Measurements from ENCODE around the gene RER1. TPM values are rescaled to one million over a fixed set of nuclear protein-coding genes. Genes with fewer than 3 reads are reported as not detected.

RER1 gene
- total RNA-seq, 1 donor from 2014 or later: 79.1 TPM

- H3K36me3 ChIP-seq (ENCODE audit: control insufficient read depth, insufficient read depth, low read length): no peaks in the 10 kb centered on the region
- DNase-seq (ENCODE audit: low read depth): no peak
- peaks cover 7% of the 10 kb centered on the region for H3K27me3 ChIP-seq (ENCODE audit: control insufficient read depth, insufficient read depth, low read length)
- no peak for TF ChIP-seq CTCF (IDR thresholded peaks at IDR 0.05; ENCODE audit: insufficient read depth, low read length, poor library complexity, severe bottlenecking)
- H3K4me3 ChIP-seq (ENCODE audit: low read depth, low read length): no peak overlapping the region
These were observed 38.6 kb upstream of the RER1 start for GRCh38 chr1:2352897-2353550.

GRCh38 chr1:2353551-2354438, 37.8 kb upstream of the RER1 start:
- H3K4me3 ChIP-seq (ENCODE audit: low read depth, low read length): no peak overlapping the region
- no peak for DNase-seq (ENCODE audit: low read depth)
- H3K27me3 ChIP-seq (ENCODE audit: control insufficient read depth, insufficient read depth, low read length): peaks cover 6% of the 10 kb centered on the region
- TF ChIP-seq CTCF (IDR thresholded peaks at IDR 0.05; ENCODE audit: insufficient read depth, low read length, poor library complexity, severe bottlenecking): no peak
- no peaks in the 10 kb centered on the region for H3K36me3 ChIP-seq (ENCODE audit: control insufficient read depth, insufficient read depth, low read length)

- no peaks in the 10 kb centered on the region for H3K36me3 ChIP-seq (ENCODE audit: control insufficient read depth, insufficient read depth, low read length)
- H3K4me3 ChIP-seq (ENCODE audit: low read depth, low read length): no peak overlapping the region
- H3K27me3 ChIP-seq (ENCODE audit: control insufficient read depth, insufficient read depth, low read length): peaks cover 6% of the 10 kb centered on the region
- no peak for TF ChIP-seq CTCF (IDR thresholded peaks at IDR 0.05; ENCODE audit: insufficient read depth, low read length, poor library complexity, severe bottlenecking)
- no peak for DNase-seq (ENCODE audit: low read depth)
These were observed 36.9 kb upstream of the RER1 start for GRCh38 chr1:2354511-2355372.

GRCh38 chr1:2355373-2356261, 36.0 kb upstream of the RER1 start:
- DNase-seq (ENCODE audit: low read depth): no peak
- Histone ChIP-seq H3K27me3 (ENCODE audit: control insufficient read depth, insufficient read depth, low read length) (peaks cover 6% of the 10 kb centered on the region), H3K36me3 (ENCODE audit: control insufficient read depth, insufficient read depth, low read length) (no peaks in the 10 kb centered on the region), H3K4me3 (ENCODE audit: low read depth, low read length) (no peak overlapping the region)
- no peak for TF ChIP-seq CTCF (IDR thresholded peaks at IDR 0.05; ENCODE audit: insufficient read depth, low read length, poor library complexity, severe bottlenecking)

GRCh38 chr1:2356401-2356800, 35.2 kb upstream of the RER1 start:
- H3K27me3 ChIP-seq (ENCODE audit: control insufficient read depth, insufficient read depth, low read length): peaks cover 6% of the 10 kb centered on the region
- H3K4me3 ChIP-seq (ENCODE audit: low read depth, low read length): no peak overlapping the region
- no peak for DNase-seq (ENCODE audit: low read depth)
- no peaks in the 10 kb centered on the region for H3K36me3 ChIP-seq (ENCODE audit: control insufficient read depth, insufficient read depth, low read length)
- TF ChIP-seq CTCF (IDR thresholded peaks at IDR 0.05; ENCODE audit: insufficient read depth, low read length, poor library complexity, severe bottlenecking): no peak

Data from kidney epithelial cell (primary cell).